HT1080 (cell line): ENCODE measurements around the gene PFKFB4. TPM values are rescaled to one million over a fixed set of nuclear protein-coding genes. Genes with fewer than 3 reads are reported as not detected.

Experiments used
- DNase-seq: peaks from one replicate; pipeline ENCODE4 v3.0.0-alpha.2; 2015; ENCODE audit warnings: low read depth
- total RNA-seq: library from RNA; depleted of rRNA; stranded (reverse); fragments of >200 nt; shearing (Covaris generic); gene quantifications from 2 replicates; pipeline ENCODE4 v1.2.3, GENCODE V29; 2014

Gene PFKFB4
- total RNA-seq, 1 experiment from 2014 or later: 27.2 TPM

GRCh38 chr3:48585411-48585810, 28.8 kb upstream of the PFKFB4 start:
- DNase-seq: no peak

- no peak for DNase-seq
These were observed 28.2 kb upstream of the PFKFB4 start for GRCh38 chr3:48584836-48585235.

- no peak for DNase-seq
These were observed 25.2 kb upstream of the PFKFB4 start for GRCh38 chr3:48581621-48582481.

GRCh38 chr3:48576647-48577046, 20.0 kb upstream of the PFKFB4 start:
- no peak for DNase-seq

GRCh38 chr3:48575366-48575765, 18.8 kb upstream of the PFKFB4 start:
- no peak for DNase-seq

GRCh38 chr3:48573973-48574585, 17.5 kb upstream of the PFKFB4 start:
- no peak for DNase-seq

- no peak for DNase-seq
These were observed 15.9 kb upstream of the PFKFB4 start for GRCh38 chr3:48572517-48572916.

GRCh38 chr3:48571938-48572337, 15.3 kb upstream of the PFKFB4 start:
- DNase-seq: no peak

- no peak for DNase-seq
These were observed 13.3 kb upstream of the PFKFB4 start for GRCh38 chr3:48569808-48570450.

GRCh38 chr3:48569400-48569799, 12.8 kb upstream of the PFKFB4 start:
- no peak for DNase-seq

- no peak for DNase-seq
These were observed 11.9 kb upstream of the PFKFB4 start for GRCh38 chr3:48568476-48568875.

GRCh38 chr3:48567500-48567899, 10.9 kb upstream of the PFKFB4 start:
- DNase-seq: no peak

- DNase-seq: no peak
These were observed 10.5 kb upstream of the PFKFB4 start for GRCh38 chr3:48567090-48567489.

GRCh38 chr3:48566401-48566760, 9.8 kb upstream of the PFKFB4 start:
- no peak for DNase-seq

GRCh38 chr3:48565591-48566400, 9.2 kb upstream of the PFKFB4 start:
- DNase-seq: peak; percentile 92

- no peak for DNase-seq
These were observed 8.6 kb upstream of the PFKFB4 start for GRCh38 chr3:48565186-48565585.

- DNase-seq: no peak
These were observed 8.1 kb upstream of the PFKFB4 start for GRCh38 chr3:48564667-48565066.

GRCh38 chr3:48564022-48564421, 7.4 kb upstream of the PFKFB4 start:
- DNase-seq: peak; percentile 95

GRCh38 chr3:48563382-48563918, 6.8 kb upstream of the PFKFB4 start, which contains the start of gene UCN2:
Gene UCN2 (minus strand): TSS chr3:48563781. CDS start chr3:48563124, 657 bp downstream.
- peak; percentile 80 for DNase-seq

- no peak for DNase-seq
These were observed 5.9 kb upstream of the PFKFB4 start for GRCh38 chr3:48562367-48563095.
